GM12878 (cell line): ENCODE results near the gene IDH3G. TPM values are rescaled to one million over a fixed set of nuclear protein-coding genes. Genes with fewer than 3 reads are reported as not detected.

Experiments
- ATAC-seq: fragments of 200-7000 bp; cut with Tn5 transposase; 3 replicates; pipeline ENCODE4 v1.9.1; 2020; ENCODE audit warnings: mild to moderate bottlenecking, moderate library complexity
- BruUV-seq: library from RNA; stranded (reverse); fragments of 400-500 nt; replicated peaks from 2 replicates; lab custom pipeline; 2021; lab: Mats Ljungman, UMichigan
- CTCF ChIA-PET: fragments of 300-600 bp; sonication (Branson Sonifier 250); formaldehyde crosslinking; extraction: SDS; loops from one replicate; lab custom pipeline; 2021; ENCODE audit warnings: inconsistent platforms; lab: Yijun Ruan, JAX
- POLR2A ChIA-PET: fragments of 350-600 bp; formaldehyde crosslinking; extraction: SDS; loops from one replicate; lab custom pipeline; 2021; ENCODE audit warnings: inconsistent platforms; lab: Charles Lee
- RAD21 ChIA-PET: fragments of 300-600 bp; sonication (Branson Sonifier 250); formaldehyde crosslinking; loops from one replicate; lab custom pipeline; 2023; ENCODE audit warnings: antibody characterized with exemption; ENCODE audit not compliant: unreplicated experiment; lab: Charles Lee
- SMC1A ChIA-PET: fragments of 300-600 bp; sonication (Branson Sonifier 250); formaldehyde crosslinking; loops from one replicate; lab custom pipeline; 2023; ENCODE audit not compliant: unreplicated experiment, uncharacterized antibody; lab: Charles Lee
- DNase-seq: peaks from one replicate; pipeline ENCODE4 v3.0.0-alpha.2; 2011; ENCODE audit warnings: low read depth, low spot score
- FAIRE-seq: peaks from 3 replicates; lab custom pipeline; 2011; peaks lifted over from hg19 to GRCh38; lab: Jason Lieb, UNC
- H2AFZ ChIP-seq: 2 replicates; pipeline ENCODE4 v1.6.0; 2011; ENCODE audit warnings: low read depth, low read length, control low read depth; ENCODE audit not compliant: control insufficient read depth
- H3K27ac ChIP-seq: 2 replicates; pipeline ENCODE4 v1.5.1; 2011; ENCODE audit warnings: control low read depth; ENCODE audit not compliant: control insufficient read depth, insufficient read depth
- H3K27me3 ChIP-seq, 2 experiments: replicated peaks in 1 of 2; 2 replicates each; pipeline versions ENCODE4 v1.6.0 to v1.6.1; 2011; ENCODE audit warnings: low read length in 1 of 2; ENCODE audit not compliant: control insufficient read depth in 2 of 2, insufficient read depth in 2 of 2
- H3K36me3 ChIP-seq, 2 experiments: 2 replicates each; pipeline ENCODE4 v1.5.1; 2011; ENCODE audit warnings: low read length in 1 of 2; ENCODE audit not compliant: control insufficient read depth in 2 of 2, insufficient read depth in 2 of 2
- H3K4me1 ChIP-seq: 2 replicates; pipeline ENCODE4 v1.6.1; 2011; ENCODE audit warnings: mild to moderate bottlenecking, low read length, moderate library complexity, mixed read lengths; ENCODE audit not compliant: control insufficient read depth, insufficient read depth
- H3K4me2 ChIP-seq: 2 replicates; pipeline ENCODE4 v1.6.0; 2011; ENCODE audit warnings: control low read depth; ENCODE audit not compliant: control insufficient read depth, insufficient read depth
- H3K4me3 ChIP-seq: fragments of 200-600 bp; sonication (generic); 2 replicates; pipeline ENCODE4 v1.5.1; 2016
- H3K79me2 ChIP-seq: 2 replicates; pipeline ENCODE4 v1.6.0; 2011; ENCODE audit warnings: low read length; ENCODE audit not compliant: control insufficient read depth, insufficient read depth
- H3K9ac ChIP-seq: 2 replicates; pipeline ENCODE4 v1.8.0; 2011; ENCODE audit warnings: low read length, control low read depth, mixed read lengths; ENCODE audit not compliant: control insufficient read depth, insufficient read depth
- H3K9me3 ChIP-seq: replicated peaks from 3 replicates; pipeline ENCODE4 v1.5.1; 2011; ENCODE audit warnings: mild to moderate bottlenecking, low read length; ENCODE audit not compliant: control insufficient read depth, insufficient read depth
- H4K20me1 ChIP-seq: 2 replicates; pipeline ENCODE4 v1.6.0; 2011; ENCODE audit not compliant: control insufficient read depth, insufficient read depth
- CBX5 ChIP-seq: sonication (generic); IDR thresholded peaks from 2 replicates; pipeline ENCODE4 v1.6.1; 2016; ENCODE audit warnings: low read depth, moderate library complexity, mild to moderate bottlenecking, inconsistent platforms
- CEBPB ChIP-seq, 2 experiments: fragments of 150-350 bp in 1 of 2; IDR thresholded peaks; 2 replicates each; pipeline ENCODE4 v1.6.1; 2012 to 2014; ENCODE audit warnings: low read depth in 2 of 2, low read length in 2 of 2, borderline replicate concordance in 1 of 2, inconsistent platforms in 1 of 2
- EGR1 ChIP-seq, 2 experiments: IDR thresholded peaks; 1 replicate in 1 of 2; 2 replicates in 1 of 2; pipeline ENCODE4 v1.6.1; 2011 to 2012; ENCODE audit warnings: low read depth in 2 of 2, low read length in 2 of 2, borderline replicate concordance in 1 of 2, mild to moderate bottlenecking in 1 of 2, moderate library complexity in 1 of 2
- LARP7 ChIP-seq: fragments of 450-650 bp; IDR thresholded peaks from 2 replicates; pipeline ENCODE4 v1.6.1; 2017; ENCODE audit warnings: mild to moderate bottlenecking
- MEF2A ChIP-seq: IDR thresholded peaks from 2 replicates; pipeline ENCODE4 v1.6.1; 2011; ENCODE audit warnings: low read depth, mild to moderate bottlenecking, low read length, moderate library complexity; ENCODE audit not compliant: insufficient read depth
- MTA2 ChIP-seq: fragments of 450-650 bp; IDR thresholded peaks from 2 replicates; pipeline ENCODE4 v1.6.1; 2016; ENCODE audit warnings: low read depth, mild to moderate bottlenecking, moderate library complexity
- RB1 ChIP-seq: fragments of 450-650 bp; formaldehyde crosslinking; IDR thresholded peaks from 2 replicates; pipeline ENCODE4 v1.6.1; 2017; ENCODE audit warnings: mild to moderate bottlenecking, borderline replicate concordance
- RBBP5 ChIP-seq: fragments of 200-600 bp; sonication (generic); conservative IDR thresholded peaks from 2 replicates; pipeline ENCODE4 v1.6.1; 2016
- TBL1XR1 ChIP-seq: IDR thresholded peaks from 2 replicates; pipeline ENCODE4 v1.6.1; 2012; ENCODE audit warnings: low read depth, low read length, improper control_type of control experiment
- ZNF24 ChIP-seq: fragments of 450-650 bp; IDR thresholded peaks from 2 replicates; pipeline ENCODE4 v1.6.1; 2017; ENCODE audit warnings: antibody characterized with exemption, mild to moderate bottlenecking
- ZNF622 ChIP-seq: fragments of 450-650 bp; IDR thresholded peaks from 2 replicates; pipeline ENCODE4 v1.6.1; 2017; ENCODE audit warnings: mild to moderate bottlenecking, inconsistent platforms
- WGBS: methylation state at CpG from one replicate; pipeline ENCODE4 v1.1.6; 2016; ENCODE audit warnings: low lambda C conversion rate; ENCODE audit not compliant: insufficient replicate concordance, insufficient coverage; ENCODE audit errors: missing lambda C conversion rate; 5-methylcytosine and 5-hydroxymethylcytosine counted together
- in situ Hi-C: fragments of 300-500 bp; cut with MboI; formaldehyde crosslinking; loops from 9 replicates; pipeline ENCODE4 v1.14.3; 2018; ENCODE audit warnings: mixed read lengths
- intact Hi-C: fragments of 100-400 bp; cut with micrococcal nuclease; formaldehyde crosslinking; loops from one replicate; pipeline ENCODE4 v1.14.2; 2022; ENCODE audit not compliant: unreplicated experiment
- polyA plus RNA-seq, 11 experiments: library from polyadenylated mRNA; depleted of rRNA in 4 of 11; unstranded in 6 of 11; stranded (reverse) in 5 of 11; fragments of >200 nt; fragmentation: Nextera tagmentation in 4 of 11; fragmentation: Illumina TruSeq in 1 of 11; extraction: Ambion mirVana in 4 of 11; extraction: Trizol in 1 of 11; gene quantifications; 1 replicate in 1 of 11; 2 replicates in 10 of 11; pipeline versions ENCODE4 v1.2.1 to v1.2.3, GENCODE V29; 2011 to 2016; ENCODE audit warnings: inconsistent platforms in 2 of 11, missing spikeins in 2 of 11, low read depth in 1 of 11
- total RNA-seq, 4 experiments: library from RNA; depleted of rRNA in 3 of 4; stranded (reverse); fragments of >200 nt in 3 of 4; fragmentation: Illumina TruSeq in 1 of 4; extraction: Trizol in 1 of 4; gene quantifications; 2 replicates each; pipeline versions ENCODE4 v1.2.1 to v1.2.3, GENCODE V29; 2013 to 2021
- TF ChIP-seq, protein P1 (sequence below): IDR thresholded peaks from 2 replicates; pipeline ENCODE4 v1.6.1; 2011; ENCODE audit warnings: borderline replicate concordance, low read depth, mild to moderate bottlenecking, moderate library complexity, low read length; ENCODE audit not compliant: insufficient read depth, poor library complexity, severe bottlenecking
- TF ChIP-seq, protein P2 (sequence below): IDR thresholded peaks from 2 replicates; pipeline ENCODE4 v1.6.1; 2011; ENCODE audit warnings: borderline replicate concordance, low read depth, mild to moderate bottlenecking, moderate library complexity, mixed read lengths, low read length; ENCODE audit not compliant: insufficient read depth; ENCODE audit errors: extremely low read length
- TF ChIP-seq, protein P3 (sequence below): IDR thresholded peaks from 2 replicates; pipeline ENCODE4 v1.6.1; 2011; ENCODE audit warnings: low read depth, low read length, improper control_type of control experiment, borderline replicate concordance
- TF ChIP-seq, protein P4 (sequence below), 3 experiments: IDR thresholded peaks in 2 of 3; conservative IDR thresholded peaks in 1 of 3; 2 replicates each; pipeline ENCODE4 v1.5.1; 2011; ENCODE audit warnings: low read depth in 3 of 3, low read length in 3 of 3, mild to moderate bottlenecking in 3 of 3, control low read depth in 2 of 3, moderate library complexity in 2 of 3, inconsistent platforms in 1 of 3, mixed read lengths in 1 of 3; ENCODE audit not compliant: control insufficient read depth in 2 of 3, insufficient read depth in 1 of 3; ENCODE audit errors: extremely low read depth in 1 of 3

The IDH3G gene
- total and polyA plus RNA-seq, 10 of the 15 experiments (the other 5 are each of a cell fraction or from before 2014, with no cell fraction given), result 26.3 to 102 (median 66.6) TPM

DNA sequence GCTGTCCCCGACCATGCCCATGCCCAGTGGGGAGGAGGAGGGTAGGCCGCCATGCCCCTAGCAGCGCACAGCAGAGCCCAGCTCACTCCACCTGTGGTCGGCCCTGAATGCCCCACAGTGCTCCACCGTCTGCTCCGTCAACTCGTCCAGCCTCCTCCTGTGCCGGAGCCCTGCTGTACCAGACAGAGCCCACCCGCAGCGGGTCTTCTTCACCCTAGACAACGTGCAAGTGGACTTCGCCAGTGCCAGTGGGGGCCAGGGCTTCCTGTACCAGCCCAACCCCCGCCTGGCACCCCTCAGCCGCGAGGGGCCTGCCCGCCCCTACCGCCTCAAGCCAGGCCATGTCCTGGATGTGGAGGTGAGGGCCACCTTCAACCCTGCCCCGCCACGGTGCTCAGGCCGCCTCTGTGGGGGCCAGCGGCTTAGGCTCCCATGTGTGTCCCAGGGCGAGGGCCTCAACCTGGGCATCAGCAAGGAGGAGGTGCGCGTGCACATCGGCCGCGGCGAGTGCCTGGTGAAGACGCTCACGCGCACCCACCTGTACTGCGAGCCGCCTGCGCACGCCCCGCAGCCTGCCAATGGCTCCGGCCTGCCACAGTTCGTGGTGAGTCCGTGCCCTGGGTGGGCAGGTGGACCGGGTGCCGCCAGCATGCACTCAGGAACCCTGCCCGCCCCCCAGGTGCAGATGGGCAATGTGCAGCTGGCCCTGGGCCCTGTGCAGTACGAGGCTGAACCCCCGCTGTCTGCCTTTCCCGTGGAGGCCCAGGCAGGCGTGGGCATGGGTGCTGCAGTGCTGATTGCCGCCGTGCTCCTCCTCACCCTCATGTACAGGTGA lies 20.2 kb downstream of the IDH3G start (continued):
- TF ChIP-seq, protein P1, sequence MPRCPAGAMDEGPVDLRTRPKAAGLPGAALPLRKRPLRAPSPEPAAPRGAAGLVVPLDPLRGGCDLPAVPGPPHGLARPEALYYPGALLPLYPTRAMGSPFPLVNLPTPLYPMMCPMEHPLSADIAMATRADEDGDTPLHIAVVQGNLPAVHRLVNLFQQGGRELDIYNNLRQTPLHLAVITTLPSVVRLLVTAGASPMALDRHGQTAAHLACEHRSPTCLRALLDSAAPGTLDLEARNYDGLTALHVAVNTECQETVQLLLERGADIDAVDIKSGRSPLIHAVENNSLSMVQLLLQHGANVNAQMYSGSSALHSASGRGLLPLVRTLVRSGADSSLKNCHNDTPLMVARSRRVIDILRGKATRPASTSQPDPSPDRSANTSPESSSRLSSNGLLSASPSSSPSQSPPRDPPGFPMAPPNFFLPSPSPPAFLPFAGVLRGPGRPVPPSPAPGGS, result no peak
- TF ChIP-seq CEBPB (IDR thresholded peaks at IDR 0.05; ENCODE audit: borderline replicate concordance in 1 of 2, low read depth in 2 of 2, low read length in 2 of 2) (no peak), RB1 (no peak), ZNF622 (no peak), RBBP5 (no peak), ZNF24 (no peak)
- TF ChIP-seq, protein P2, sequence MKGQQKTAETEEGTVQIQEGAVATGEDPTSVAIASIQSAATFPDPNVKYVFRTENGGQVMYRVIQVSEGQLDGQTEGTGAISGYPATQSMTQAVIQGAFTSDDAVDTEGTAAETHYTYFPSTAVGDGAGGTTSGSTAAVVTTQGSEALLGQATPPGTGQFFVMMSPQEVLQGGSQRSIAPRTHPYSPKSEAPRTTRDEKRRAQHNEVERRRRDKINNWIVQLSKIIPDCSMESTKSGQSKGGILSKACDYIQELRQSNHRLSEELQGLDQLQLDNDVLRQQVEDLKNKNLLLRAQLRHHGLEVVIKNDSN, result no peak
- TF ChIP-seq, all 136 proteins: peak for 0

DNA sequence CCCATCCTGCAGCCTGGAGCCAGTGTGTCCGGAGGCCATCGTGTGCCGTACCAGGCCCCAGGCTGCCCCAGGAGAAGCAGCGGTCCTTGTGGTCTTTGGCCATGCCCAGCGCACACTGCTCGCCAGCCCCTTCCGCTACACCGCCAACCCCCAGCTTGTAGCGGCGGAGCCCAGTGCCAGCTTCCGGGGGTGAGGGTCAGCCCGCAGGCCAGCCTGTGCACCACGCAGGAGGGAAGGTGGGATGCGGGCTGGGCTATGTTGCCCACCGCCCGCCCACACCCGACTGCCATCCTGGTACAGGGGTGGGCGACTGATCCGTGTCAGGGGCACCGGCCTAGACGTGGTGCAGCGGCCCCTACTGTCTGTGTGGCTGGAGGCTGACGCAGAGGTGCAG lies 21.0 kb downstream of the IDH3G start:
- Histone ChIP-seq H3K36me3 (no peaks in the 10 kb centered on the region), H4K20me1 (no peaks in the 10 kb centered on the region), H2AFZ (no peak overlapping the region), H3K27me3 (no peaks in the 10 kb centered on the region), H3K9ac (no peak overlapping the region), H3K4me2 (no peak overlapping the region), H3K27ac (no peak overlapping the region), H3K79me2 (no peaks in the 10 kb centered on the region), H3K4me3 (no peak overlapping the region), H3K4me1 (no peaks in the 10 kb centered on the region), H3K9me3 (no peaks in the 10 kb centered on the region; the same call in 2 of the 3 replicates)
- 79% methylated on average over 16 of the region's 23 CpGs for WGBS
- FAIRE-seq (no peak), ATAC-seq (no peak), DNase-seq (no peak)
- intact Hi-C loops, result no loop called here
- in situ Hi-C loops, result no loop called here
- POLR2A ChIA-PET, result no interaction called here
- SMC1A ChIA-PET, result no interaction called here
- CTCF ChIA-PET, result no interaction called here
- no TSS peak for BruUV-seq
- RAD21 ChIA-PET, result no interaction called here
- TF ChIP-seq RBBP5, result no peak
- no peak for TF ChIP-seq TBL1XR1
- TF ChIP-seq, protein P3, sequence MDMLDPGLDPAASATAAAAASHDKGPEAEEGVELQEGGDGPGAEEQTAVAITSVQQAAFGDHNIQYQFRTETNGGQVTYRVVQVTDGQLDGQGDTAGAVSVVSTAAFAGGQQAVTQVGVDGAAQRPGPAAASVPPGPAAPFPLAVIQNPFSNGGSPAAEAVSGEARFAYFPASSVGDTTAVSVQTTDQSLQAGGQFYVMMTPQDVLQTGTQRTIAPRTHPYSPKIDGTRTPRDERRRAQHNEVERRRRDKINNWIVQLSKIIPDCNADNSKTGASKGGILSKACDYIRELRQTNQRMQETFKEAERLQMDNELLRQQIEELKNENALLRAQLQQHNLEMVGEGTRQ, result no peak
- TF ChIP-seq CBX5, result no peak
- TF ChIP-seq, protein P4, sequence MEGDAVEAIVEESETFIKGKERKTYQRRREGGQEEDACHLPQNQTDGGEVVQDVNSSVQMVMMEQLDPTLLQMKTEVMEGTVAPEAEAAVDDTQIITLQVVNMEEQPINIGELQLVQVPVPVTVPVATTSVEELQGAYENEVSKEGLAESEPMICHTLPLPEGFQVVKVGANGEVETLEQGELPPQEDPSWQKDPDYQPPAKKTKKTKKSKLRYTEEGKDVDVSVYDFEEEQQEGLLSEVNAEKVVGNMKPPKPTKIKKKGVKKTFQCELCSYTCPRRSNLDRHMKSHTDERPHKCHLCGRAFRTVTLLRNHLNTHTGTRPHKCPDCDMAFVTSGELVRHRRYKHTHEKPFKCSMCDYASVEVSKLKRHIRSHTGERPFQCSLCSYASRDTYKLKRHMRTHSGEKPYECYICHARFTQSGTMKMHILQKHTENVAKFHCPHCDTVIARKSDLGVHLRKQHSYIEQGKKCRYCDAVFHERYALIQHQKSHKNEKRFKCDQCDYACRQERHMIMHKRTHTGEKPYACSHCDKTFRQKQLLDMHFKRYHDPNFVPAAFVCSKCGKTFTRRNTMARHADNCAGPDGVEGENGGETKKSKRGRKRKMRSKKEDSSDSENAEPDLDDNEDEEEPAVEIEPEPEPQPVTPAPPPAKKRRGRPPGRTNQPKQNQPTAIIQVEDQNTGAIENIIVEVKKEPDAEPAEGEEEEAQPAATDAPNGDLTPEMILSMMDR (IDR thresholded peaks at IDR 0.05 in 2 of 3, conservative IDR thresholded peaks at IDR 0.05 in 1 of 3; ENCODE audit: control insufficient read depth in 2 of 3, extremely low read depth in 1 of 3, insufficient read depth in 1 of 3, low read depth in 3 of 3, low read length in 3 of 3), result no peak
- TF ChIP-seq LARP7, result no peak
- no peak for TF ChIP-seq MTA2
- TF ChIP-seq MEF2A, result no peak
- TF ChIP-seq EGR1 (IDR thresholded peaks at IDR 0.05; ENCODE audit: borderline replicate concordance in 1 of 2, low read depth in 2 of 2, low read length in 2 of 2), result no peak
